ENCODE measurements around the gene DLG2. TPM values are rescaled to one million over a fixed set of nuclear protein-coding genes. Genes with fewer than 3 reads are reported as not detected.
"Not testable (repeated sequence)": the region's sequence is repeated elsewhere in the genome, so short reads cannot be mapped to it uniquely, and the experiment has no call there.

Gene DLG2
- total and polyA plus RNA-seq, 7 donors, result 0.60 to 25.8 (median 9.7) TPM; not detected in 1

GRCh38 chr11:83436855-83437254 lies 2190.3 kb downstream of the DLG2 start:
- 90 to 92% methylated on average over 3 of the region's 3 CpGs for WGBS, 2 donors
- Histone ChIP-seq H3K27ac (no peak overlapping the region), H3K36me3 (no peaks in the 10 kb centered on the region), H3K27me3 (no peaks in the 10 kb centered on the region), H3K4me3 (no peak overlapping the region), H3K4me1 (no peaks in the 10 kb centered on the region), H3K9me3 (no peaks in the 10 kb centered on the region)
- no peak for DNase-seq
- TF ChIP-seq EP300 (IDR thresholded peaks at IDR 0.05) (no peak), POLR2AphosphoS5 (IDR thresholded peaks at IDR 0.05) (no peak), POLR2A (IDR thresholded peaks at IDR 0.05) (no peak)
- TF ChIP-seq, protein P1, sequence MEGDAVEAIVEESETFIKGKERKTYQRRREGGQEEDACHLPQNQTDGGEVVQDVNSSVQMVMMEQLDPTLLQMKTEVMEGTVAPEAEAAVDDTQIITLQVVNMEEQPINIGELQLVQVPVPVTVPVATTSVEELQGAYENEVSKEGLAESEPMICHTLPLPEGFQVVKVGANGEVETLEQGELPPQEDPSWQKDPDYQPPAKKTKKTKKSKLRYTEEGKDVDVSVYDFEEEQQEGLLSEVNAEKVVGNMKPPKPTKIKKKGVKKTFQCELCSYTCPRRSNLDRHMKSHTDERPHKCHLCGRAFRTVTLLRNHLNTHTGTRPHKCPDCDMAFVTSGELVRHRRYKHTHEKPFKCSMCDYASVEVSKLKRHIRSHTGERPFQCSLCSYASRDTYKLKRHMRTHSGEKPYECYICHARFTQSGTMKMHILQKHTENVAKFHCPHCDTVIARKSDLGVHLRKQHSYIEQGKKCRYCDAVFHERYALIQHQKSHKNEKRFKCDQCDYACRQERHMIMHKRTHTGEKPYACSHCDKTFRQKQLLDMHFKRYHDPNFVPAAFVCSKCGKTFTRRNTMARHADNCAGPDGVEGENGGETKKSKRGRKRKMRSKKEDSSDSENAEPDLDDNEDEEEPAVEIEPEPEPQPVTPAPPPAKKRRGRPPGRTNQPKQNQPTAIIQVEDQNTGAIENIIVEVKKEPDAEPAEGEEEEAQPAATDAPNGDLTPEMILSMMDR (IDR thresholded peaks at IDR 0.05), result no peak
- intact Hi-C loops (cut with DNase I), result no loop called here

DNA sequence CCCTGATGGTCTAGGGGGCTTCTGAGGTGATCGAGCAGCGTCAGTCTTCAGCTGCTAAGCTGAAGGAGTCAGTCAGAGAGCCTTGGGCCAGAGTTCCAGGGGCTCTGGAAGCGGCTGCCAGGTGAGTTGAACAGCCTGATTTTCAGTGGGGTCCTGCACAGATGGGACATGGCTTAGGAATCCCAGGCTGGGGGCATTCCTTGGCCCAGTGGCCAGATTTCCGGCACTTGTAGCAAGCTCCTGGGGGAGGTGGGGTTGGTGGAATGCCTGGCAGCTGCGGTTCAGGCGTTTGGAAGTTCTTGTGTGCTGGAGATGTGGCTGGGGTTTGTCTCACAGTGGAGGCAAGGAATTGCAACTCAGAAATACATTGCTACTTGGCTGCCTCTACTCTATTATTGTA lies 2192.3 kb downstream of the DLG2 start:
- intact Hi-C loops (cut with DNase I); H3K4me3 ChIP-seq; H3K9me3 ChIP-seq; H3K36me3 ChIP-seq; DNase-seq; H3K4me1 ChIP-seq; H3K27ac ChIP-seq; H3K27me3 ChIP-seq: not testable (repeated sequence)
- 62 to 79% methylated on average over 6 of the region's 6 CpGs for WGBS, 2 donors

- 42 to 58% methylated on average over 2 of the region's 2 CpGs for WGBS, 2 donors
- no peak overlapping the region for H3K4me3 ChIP-seq
Observed at GRCh38 chr11:83427943-83428342, 2199.2 kb downstream of the DLG2 start.

GRCh38 chr11:83427501-83427900 lies 2199.6 kb downstream of the DLG2 start:
- intact Hi-C loops (cut with DNase I), result no loop called here
- no peak for TF ChIP-seq EP300 (IDR thresholded peaks at IDR 0.05)
- no peak for TF ChIP-seq POLR2A (IDR thresholded peaks at IDR 0.05)
- TF ChIP-seq POLR2AphosphoS5 (IDR thresholded peaks at IDR 0.05), result no peak
- TF ChIP-seq, protein P1 (IDR thresholded peaks at IDR 0.05), result no peak
- Histone ChIP-seq H3K27ac (no peak overlapping the region), H3K4me3 (no peak overlapping the region), H3K9me3 (no peaks in the 10 kb centered on the region), H3K4me1 (no peaks in the 10 kb centered on the region), H3K36me3 (no peaks in the 10 kb centered on the region), H3K27me3 (no peaks in the 10 kb centered on the region)
- WGBS, 2 donors, result 78 to 84% methylated on average over 2 of the region's 2 CpGs
- DNase-seq, result no peak

More at GRCh38 chr11:83427943-83428342, 2199.2 kb downstream of the DLG2 start:
- Histone ChIP-seq H3K9me3 (no peaks in the 10 kb centered on the region), H3K27ac (no peak overlapping the region), H3K4me1 (no peaks in the 10 kb centered on the region), H3K36me3 (no peaks in the 10 kb centered on the region), H3K27me3 (no peaks in the 10 kb centered on the region)
- TF ChIP-seq EP300 (IDR thresholded peaks at IDR 0.05), result no peak
- TF ChIP-seq POLR2A (IDR thresholded peaks at IDR 0.05), result no peak
- TF ChIP-seq, protein P1 (IDR thresholded peaks at IDR 0.05), result no peak
- no peak for TF ChIP-seq POLR2AphosphoS5 (IDR thresholded peaks at IDR 0.05)
- DNase-seq, result no peak
- intact Hi-C loops (cut with DNase I), result no loop called here

DNA sequence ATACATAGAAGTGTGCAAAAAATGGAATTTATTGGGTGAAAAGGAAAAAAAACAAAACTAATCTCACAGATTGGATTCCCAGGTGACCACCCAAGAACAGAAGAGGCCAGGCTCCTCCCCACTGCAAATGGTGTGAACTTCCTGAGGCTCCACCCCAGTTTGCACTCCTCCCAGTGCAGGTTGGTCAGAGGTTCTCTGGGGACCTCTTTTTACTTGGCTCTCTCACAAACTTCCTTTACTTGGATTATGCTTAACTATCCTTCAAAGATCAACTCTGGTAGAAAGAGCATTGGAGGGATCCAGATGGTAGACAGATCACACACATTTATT lies 2202.0 kb downstream of the DLG2 start:
- no peaks in the 10 kb centered on the region for H3K9me3 ChIP-seq
- no peaks in the 10 kb centered on the region for H3K27me3 ChIP-seq
- no peak for DNase-seq
- intact Hi-C loops (cut with DNase I), result no loop called here
- no peak overlapping the region for H3K27ac ChIP-seq
- TF ChIP-seq POLR2AphosphoS5 (IDR thresholded peaks at IDR 0.05) (no peak), POLR2A (IDR thresholded peaks at IDR 0.05) (no peak)
- no peaks in the 10 kb centered on the region for H3K4me1 ChIP-seq
- H3K4me3 ChIP-seq, result no peak overlapping the region
- no peaks in the 10 kb centered on the region for H3K36me3 ChIP-seq

DNA sequence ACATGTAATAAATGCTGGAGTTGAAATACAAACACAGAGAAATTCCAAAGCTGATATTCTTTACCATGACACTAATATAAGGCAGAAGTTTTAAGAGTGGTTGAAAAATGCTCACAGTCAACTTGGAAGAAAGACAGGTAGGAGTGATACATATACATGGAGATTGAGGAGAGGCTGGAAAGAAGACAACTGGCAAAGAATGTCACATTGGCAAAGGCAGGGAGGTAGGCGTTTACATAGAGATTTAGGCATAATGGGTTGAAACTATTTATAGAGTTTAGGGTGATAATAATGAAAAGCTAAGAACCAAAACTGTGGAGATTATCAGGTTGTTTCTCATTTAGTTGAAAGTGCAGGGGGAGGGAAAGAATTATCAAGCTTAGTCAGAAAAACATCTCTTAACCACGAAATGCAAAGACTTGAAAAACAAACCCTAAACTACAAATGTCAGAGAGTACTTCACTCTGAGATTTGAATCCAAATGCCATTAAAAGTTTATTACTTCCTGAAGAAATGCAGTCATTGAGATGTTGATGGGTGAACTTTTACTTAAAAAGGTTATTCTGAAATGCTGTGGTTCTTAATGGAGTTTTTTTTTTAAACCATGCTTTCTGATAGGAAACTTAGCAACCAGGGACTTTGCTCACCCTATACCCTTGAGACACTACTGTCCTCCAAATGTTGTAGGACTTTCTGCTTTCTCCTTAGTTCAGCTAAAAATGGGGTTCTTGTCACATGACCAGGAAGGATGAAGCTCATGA lies 2202.6 kb downstream of the DLG2 start:
- intact Hi-C loops (cut with DNase I), result no loop called here
- Histone ChIP-seq H3K4me1 (no peaks in the 10 kb centered on the region), H3K36me3 (no peaks in the 10 kb centered on the region), H3K9me3 (no peaks in the 10 kb centered on the region), H3K27ac (no peak overlapping the region), H3K4me3 (no peak overlapping the region), H3K27me3 (no peaks in the 10 kb centered on the region)
- DNase-seq, result no peak
- 41 to 58% methylated on average over 2 of the region's 2 CpGs for WGBS, 2 donors
- TF ChIP-seq, protein P1 (IDR thresholded peaks at IDR 0.05), result no peak
- TF ChIP-seq POLR2A (IDR thresholded peaks at IDR 0.05) (no peak), POLR2AphosphoS5 (IDR thresholded peaks at IDR 0.05) (no peak), EP300 (IDR thresholded peaks at IDR 0.05) (no peak)

DNA sequence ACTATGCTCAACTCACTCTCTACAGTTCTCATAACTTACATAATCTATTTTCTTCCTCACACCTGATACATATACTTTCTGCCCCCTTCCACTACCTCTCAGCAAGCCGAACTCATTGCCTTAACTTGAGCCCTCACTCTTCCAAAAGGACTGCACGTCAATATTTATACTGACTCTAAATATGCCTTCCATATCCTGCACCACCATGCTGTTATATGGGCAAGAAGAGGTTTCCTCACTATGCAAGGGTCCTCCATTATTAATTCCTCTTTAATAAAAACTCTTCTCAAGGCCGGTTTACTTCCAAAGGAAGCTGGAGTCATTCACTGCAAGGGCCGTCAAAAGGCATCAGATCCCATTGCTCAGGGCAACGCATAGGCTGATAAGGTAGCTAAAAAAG lies 2204.5 kb downstream of the DLG2 start:
- H3K27me3 ChIP-seq; DNase-seq; H3K9me3 ChIP-seq; H3K27ac ChIP-seq; H3K4me1 ChIP-seq; intact Hi-C loops (cut with DNase I); H3K36me3 ChIP-seq; H3K4me3 ChIP-seq: not testable (repeated sequence)
- WGBS, 2 donors, result 85 to 91% methylated on average over 5 of the region's 5 CpGs

Data from sigmoid colon (tissue), 7 donors.